Activated CD8-positive, alpha-beta T cell treated with anti-CD3 and anti-CD28 coated beads, Interleukin-2, amount 10 ng/mL, durations not matched to agents 7 days and 5 days (primary cell): ENCODE data around the gene LSM11. TPM values are rescaled to one million over a fixed set of nuclear protein-coding genes. Genes with fewer than 3 reads are reported as not detected.

Experiments used
- ATAC-seq: fragments of 150-1000 bp; cut with Tn5 transposase; one replicate; pipeline ENCODE4 v1.10.0; 2021; ENCODE audit warnings: moderate library complexity
- CTCF ChIA-PET: fragments of 350-600 bp; sonication (Branson Sonifier 250); formaldehyde crosslinking; loops from one replicate; lab custom pipeline; 2021; ENCODE audit warnings: antibody characterized with exemption; lab: Charles Lee
- POLR2A ChIA-PET: fragments of 350-600 bp; sonication (Branson Sonifier 250); formaldehyde crosslinking; loops from one replicate; lab custom pipeline; 2021; ENCODE audit warnings: antibody characterized with exemption; lab: Charles Lee
- DNase-seq: peaks from one replicate; pipeline ENCODE4 v3.0.0-alpha.2; 2020
- H3K27ac Mint-ChIP-seq: one replicate; pipeline ENCODE4 v1.8.0; 2021; ENCODE audit warnings: mild to moderate bottlenecking, mixed read lengths
- H3K27me3 Mint-ChIP-seq: one replicate; pipeline ENCODE4 v1.8.0; 2021; ENCODE audit warnings: low read depth, mixed read lengths
- H3K36me3 Mint-ChIP-seq: one replicate; pipeline ENCODE4 v1.8.0; 2021; ENCODE audit warnings: low read depth, mixed read lengths
- H3K4me1 Mint-ChIP-seq: one replicate; pipeline ENCODE4 v1.8.0; 2021; ENCODE audit warnings: low read depth, mixed read lengths
- H3K4me3 Mint-ChIP-seq: one replicate; pipeline ENCODE4 v1.8.0; 2021; ENCODE audit warnings: mild to moderate bottlenecking, mixed read lengths
- H3K9me3 Mint-ChIP-seq: one replicate; pipeline ENCODE4 v1.8.0; 2022; ENCODE audit warnings: mixed read lengths; ENCODE audit not compliant: insufficient read depth
- total RNA-seq, 2 experiments: library from RNA; stranded (reverse); gene quantifications; one replicate each; pipeline ENCODE4 v1.2.3, GENCODE V29; 2021

LSM11 gene
- total RNA-seq, 2 experiments from 2014 or later: 5.7 to 5.8 TPM

GRCh38 chr5:157779221-157779620, 35.7 kb downstream of the LSM11 start:
- Mint-ChIP-seq H3K9me3 (no peaks in the 10 kb centered on the region), H3K4me3 (no peak overlapping the region), H3K27ac (no peak overlapping the region), H3K4me1 (peaks cover 3% of the 10 kb centered on the region), H3K36me3 (peaks cover 2% of the 10 kb centered on the region), H3K27me3 (peaks cover 3% of the 10 kb centered on the region)
- no peak for ATAC-seq
- DNase-seq: no peak
- ChIA-PET POLR2A (no interaction called here), CTCF (interaction anchor here (0.9 kb wide), 1 partner anchor 141 kb away, joined by 3 read pairs; no protein-coding TSS in a partner anchor)

GRCh38 chr5:157785801-157786200, 42.3 kb downstream of the LSM11 start:
- Mint-ChIP-seq H3K36me3 (peaks cover 30% of the 10 kb centered on the region), H3K27me3 (no peaks in the 10 kb centered on the region), H3K9me3 (no peaks in the 10 kb centered on the region), H3K4me3 (no peak overlapping the region), H3K27ac (no peak overlapping the region), H3K4me1 (no peaks in the 10 kb centered on the region)
- CTCF ChIA-PET: interaction anchor here (1.3 kb wide), 1 partner anchor 163 kb away, joined by 3 read pairs; no protein-coding TSS in a partner anchor
- no peak for ATAC-seq
- DNase-seq: no peak
- POLR2A ChIA-PET: no interaction called here

- no peaks in the 10 kb centered on the region for H3K4me1 Mint-ChIP-seq
- H3K4me3 Mint-ChIP-seq: no peak overlapping the region
- no peaks in the 10 kb centered on the region for H3K27me3 Mint-ChIP-seq
- peaks cover 37% of the 10 kb centered on the region for H3K36me3 Mint-ChIP-seq
- CTCF ChIA-PET: interaction anchor here (1.3 to 2.2 kb wide), 2 partner anchors 24 to 31 kb away, joined by 5 to 6 read pairs; no protein-coding TSS in a partner anchor
- POLR2A ChIA-PET: no interaction called here
- H3K27ac Mint-ChIP-seq: no peak overlapping the region
- no peaks in the 10 kb centered on the region for H3K9me3 Mint-ChIP-seq
- no peak for DNase-seq
- no peak for ATAC-seq
Measured at GRCh38 chr5:157793301-157793700, 49.8 kb downstream of the LSM11 start.

GRCh38 chr5:157799578-157799977, 56.1 kb downstream of the LSM11 start:
- CTCF ChIA-PET: no interaction called here
- DNase-seq (no peak), ATAC-seq (no peak)
- no peak overlapping the region for H3K4me3 Mint-ChIP-seq
- no peaks in the 10 kb centered on the region for H3K9me3 Mint-ChIP-seq
- H3K36me3 Mint-ChIP-seq: peaks cover 17% of the 10 kb centered on the region
- POLR2A ChIA-PET: no interaction called here
- no peaks in the 10 kb centered on the region for H3K27me3 Mint-ChIP-seq
- H3K27ac Mint-ChIP-seq: no peak overlapping the region
- H3K4me1 Mint-ChIP-seq: no peaks in the 10 kb centered on the region

GRCh38 chr5:157800137-157800536, 56.6 kb downstream of the LSM11 start:
- no peaks in the 10 kb centered on the region for H3K4me1 Mint-ChIP-seq
- H3K27me3 Mint-ChIP-seq: no peaks in the 10 kb centered on the region
- ChIA-PET POLR2A (no interaction called here), CTCF (no interaction called here)
- no peak overlapping the region for H3K27ac Mint-ChIP-seq
- DNase-seq (no peak), ATAC-seq (no peak)
- no peak overlapping the region for H3K4me3 Mint-ChIP-seq
- H3K9me3 Mint-ChIP-seq: no peaks in the 10 kb centered on the region
- peaks cover 19% of the 10 kb centered on the region for H3K36me3 Mint-ChIP-seq

GRCh38 chr5:157802736-157803135, 59.2 kb downstream of the LSM11 start:
- H3K36me3 Mint-ChIP-seq: peaks cover 28% of the 10 kb centered on the region
- DNase-seq (no peak), ATAC-seq (no peak)
- CTCF ChIA-PET: no interaction called here
- H3K4me3 Mint-ChIP-seq: no peak overlapping the region
- H3K4me1 Mint-ChIP-seq: no peaks in the 10 kb centered on the region
- no peaks in the 10 kb centered on the region for H3K27me3 Mint-ChIP-seq
- H3K9me3 Mint-ChIP-seq: no peaks in the 10 kb centered on the region
- POLR2A ChIA-PET: no interaction called here
- no peak overlapping the region for H3K27ac Mint-ChIP-seq

- Mint-ChIP-seq H3K9me3 (no peaks in the 10 kb centered on the region), H3K27me3 (no peaks in the 10 kb centered on the region), H3K4me1 (no peaks in the 10 kb centered on the region), H3K36me3 (peaks cover 47% of the 10 kb centered on the region), H3K4me3 (no peak overlapping the region), H3K27ac (no peak overlapping the region)
- POLR2A ChIA-PET: no interaction called here
- DNase-seq (no peak), ATAC-seq (no peak)
- CTCF ChIA-PET: interaction anchor here (0.8 to 4.2 kb wide), 4 partner anchors 64 to 187 kb away, joined by 3 to 20 read pairs (median 3); partner anchors contain the start of gene LSM11
Measured at GRCh38 chr5:157808043-157808442, 64.5 kb downstream of the LSM11 start.

Other genes starting within 250 kb of the LSM11 start
- 10 to 100 TPM; 77.7 to 80.6 TPM for gene ADAM19, start 167.9 kb upstream of the LSM11 start, total RNA-seq
- gene SOX30, start 91.3 kb upstream of the LSM11 start, total RNA-seq: under 1 TPM; 0.10 to 0.11 TPM
- not detected for gene C5orf52, start 72.2 kb upstream of the LSM11 start, total RNA-seq
- 10 to 100 TPM; 12.4 to 13.4 TPM for gene THG1L, start 12.3 kb upstream of the LSM11 start, total RNA-seq
- 10 to 100 TPM; 65.7 to 67.2 TPM for gene CLINT1, start 115.4 kb downstream of the LSM11 start, total RNA-seq